Small intestine (tissue), 7 donors: ENCODE data around the gene CYB5B. TPM values are rescaled to one million over a fixed set of nuclear protein-coding genes. Genes with fewer than 3 reads are reported as not detected.
A peak's percentile ranks its signal among the peaks of the same experiment; 100 is the strongest.

ENCODE experiments used
- DNase-seq, 2 donors: peaks; one replicate each; pipeline versions ENCODE4 v3.0.0 to v3.0.0-alpha.2; 2013
- FAIRE-seq: peaks from 2 replicates; lab custom pipeline; 2012; peaks lifted over from hg19 to GRCh38; lab: Jason Lieb, UNC
- H3K27ac ChIP-seq, 3 donors: one replicate each; pipeline ENCODE4 v1.5.1; 2013; ENCODE audit warnings: low read length in 2 of 3, mild to moderate bottlenecking in 2 of 3, control low read depth in 1 of 3, inconsistent platforms in 1 of 3, low read depth in 1 of 3, moderate library complexity in 1 of 3
- H3K27me3 ChIP-seq, 3 donors: one replicate each; pipeline ENCODE4 v1.6.1; 2013; ENCODE audit warnings: low read length in 3 of 3, inconsistent platforms in 1 of 3; ENCODE audit not compliant: control insufficient read depth in 3 of 3, insufficient read depth in 3 of 3
- H3K36me3 ChIP-seq, 3 donors: one replicate each; pipeline ENCODE4 v1.6.1; 2013; ENCODE audit warnings: low read length in 3 of 3, inconsistent platforms in 1 of 3, low read depth in 1 of 3, mild to moderate bottlenecking in 1 of 3, moderate library complexity in 1 of 3; ENCODE audit not compliant: control insufficient read depth in 3 of 3, insufficient read depth in 2 of 3
- H3K4me1 ChIP-seq, 3 donors: one replicate each; pipeline ENCODE4 v1.6.1; 2013; ENCODE audit warnings: low read length in 2 of 3, inconsistent platforms in 1 of 3, low read depth in 1 of 3, mild to moderate bottlenecking in 1 of 3, moderate library complexity in 1 of 3; ENCODE audit not compliant: control insufficient read depth in 3 of 3, insufficient read depth in 2 of 3
- H3K4me3 ChIP-seq, 3 donors: one replicate each; pipeline ENCODE4 v1.5.1; 2013; ENCODE audit warnings: low read length in 3 of 3, control low read depth in 1 of 3, inconsistent platforms in 1 of 3, low read depth in 1 of 3, mild to moderate bottlenecking in 1 of 3, moderate library complexity in 1 of 3
- H3K9me3 ChIP-seq, 2 donors: one replicate each; pipeline ENCODE4 v1.6.1; 2013; ENCODE audit warnings: low read depth in 1 of 2, low read length in 1 of 2; ENCODE audit not compliant: control insufficient read depth in 2 of 2, insufficient read depth in 1 of 2
- WGBS, 3 donors: extraction: QIAGEN DNeasy Blood & Tissue Kit; methylation state at CpG; one replicate each; pipeline ENCODE4 v1.1.7; 2013; 5-methylcytosine and 5-hydroxymethylcytosine counted together
- polyA plus RNA-seq, 4 donors: library from polyadenylated mRNA; stranded (reverse) in 3 of 4; unstranded in 1 of 4; fragments of 200-250 nt in 3 of 4; fragments of 120-200 nt in 1 of 4; gene quantifications; one replicate each; pipeline versions ENCODE4 v1.2.1 to v1.2.3, GENCODE V29; 2013
- donor health status: healthy with polysubstance abuse.
- donor health status: control.
- donor health status: control.
- donor health status: Bipolar disorder and iron deficiency.
- donor health status: healthy.

The CYB5B gene
- polyA plus RNA-seq, 4 donors, result 85.4 to 102 (median 93.9) TPM

- H3K4me3 ChIP-seq, result no peak overlapping the region
- FAIRE-seq, result no peak
- no peaks in the 10 kb centered on the region for H3K27me3 ChIP-seq
- H3K9me3 ChIP-seq, result no peaks in the 10 kb centered on the region
- H3K4me1 ChIP-seq, result no peaks in the 10 kb centered on the region
- WGBS, 3 donors, result 84 to 93% (median 88%) methylated on average over 18 of the region's 18 CpGs
- DNase-seq, result no peak
- H3K27ac ChIP-seq, result no peak overlapping the region
- H3K36me3 ChIP-seq, result no peaks in the 10 kb centered on the region
Measured at GRCh38 chr16:69411064-69411985, 13.1 kb upstream of the CYB5B start.

- Histone ChIP-seq H3K9me3 (no peaks in the 10 kb centered on the region), H3K27ac (no peak overlapping the region), H3K36me3 (no peaks in the 10 kb centered on the region), H3K27me3 (no peaks in the 10 kb centered on the region), H3K4me3 (no peak overlapping the region), H3K4me1 (no peaks in the 10 kb centered on the region)
- FAIRE-seq (no peak), DNase-seq (no peak)
- WGBS, 3 donors, result 85 to 90% (median 87%) methylated on average over 12 of the region's 12 CpGs
Measured at GRCh38 chr16:69412287-69412686, 12.1 kb upstream of the CYB5B start.

GRCh38 chr16:69413045-69413664 is 11.3 kb upstream of the CYB5B start:
- H3K27me3 ChIP-seq, result no peaks in the 10 kb centered on the region

GRCh38 chr16:69417520-69418199 is 6.8 kb upstream of the CYB5B start:
- H3K36me3 ChIP-seq, result no peaks in the 10 kb centered on the region
- DNase-seq (no peak), FAIRE-seq (no peak)
- H3K9me3 ChIP-seq, result no peaks in the 10 kb centered on the region
- WGBS, 3 donors, result 54 to 77% (median 74%) methylated on average over 7 of the region's 7 CpGs
- H3K4me3 ChIP-seq, result no peak overlapping the region
- H3K27ac ChIP-seq, result peak overlapping the region in 2 of 3 donors; percentile 14 to 64
- H3K27me3 ChIP-seq, result no peaks in the 10 kb centered on the region
- peaks cover 0 to 4% (median 0%) of the 10 kb centered on the region in 3 donors for H3K4me1 ChIP-seq

More at GRCh38 chr16:69413045-69413664, 11.3 kb upstream of the CYB5B start:
- H3K27ac ChIP-seq, result no peak overlapping the region
- DNase-seq (no peak), FAIRE-seq (no peak)
- no peaks in the 10 kb centered on the region for H3K36me3 ChIP-seq
- H3K4me3 ChIP-seq, result no peak overlapping the region
- WGBS, 3 donors, result 89 to 94% (median 92%) methylated on average over 7 of the region's 7 CpGs
- H3K9me3 ChIP-seq, result no peaks in the 10 kb centered on the region
- peaks cover 0 to 4% (median 0%) of the 10 kb centered on the region in 3 donors for H3K4me1 ChIP-seq

- Histone ChIP-seq H3K27ac (no peak overlapping the region), H3K4me3 (no peak overlapping the region), H3K36me3 (no peaks in the 10 kb centered on the region), H3K27me3 (no peaks in the 10 kb centered on the region), H3K4me1 (peaks cover 0 to 4% (median 0%) of the 10 kb centered on the region in 3 donors), H3K9me3 (no peaks in the 10 kb centered on the region)
- 56 to 82% (median 73%) methylated on average over 4 of the region's 4 CpGs for WGBS, 3 donors
- DNase-seq (no peak), FAIRE-seq (no peak)
Measured at GRCh38 chr16:69419956-69420355, 4.5 kb upstream of the CYB5B start.

- Histone ChIP-seq H3K27me3 (no peaks in the 10 kb centered on the region), H3K27ac (no peak overlapping the region), H3K4me1 (no peaks in the 10 kb centered on the region), H3K36me3 (peaks cover 0 to 16% (median 2%) of the 10 kb centered on the region in 3 donors), H3K9me3 (no peaks in the 10 kb centered on the region), H3K4me3 (no peak overlapping the region)
- DNase-seq (no peak), FAIRE-seq (no peak)
- WGBS, 3 donors, result 86 to 92% (median 92%) methylated on average over 11 of the region's 11 CpGs
Measured at GRCh38 chr16:69423189-69423588, 1.2 kb upstream of the CYB5B start.

- H3K9me3 ChIP-seq, result peaks cover 0 to 4% of the 10 kb centered on the region in 2 donors
- H3K27me3 ChIP-seq, result no peaks in the 10 kb centered on the region
- H3K4me3 ChIP-seq, result peak overlapping the region; percentile 67 to 88 (median 81)
- H3K27ac ChIP-seq, result peak overlapping the region; percentile 84 to 93 (median 85)
- DNase-seq (peak in 1 of 2 donors; percentile 57), FAIRE-seq (no peak)
- peaks cover 0 to 26% (median 11%) of the 10 kb centered on the region in 3 donors for H3K36me3 ChIP-seq
- 6 to 10% (median 8%) methylated on average over 11 of the region's 11 CpGs for WGBS, 3 donors
- no peaks in the 10 kb centered on the region for H3K4me1 ChIP-seq
Measured at GRCh38 chr16:69424935-69425784, 741 bp downstream of the CYB5B start.
